Neural progenitor cell (in vitro differentiated cells): Measurements from ENCODE around the gene PRKCE. TPM values are rescaled to one million over a fixed set of nuclear protein-coding genes. Genes with fewer than 3 reads are reported as not detected.

ENCODE experiments used
- DNase-seq: peaks from one replicate; pipeline ENCODE4 v3.0.0-alpha.2; 2016; ENCODE audit warnings: low spot score
- H2AFZ ChIP-seq: fragments of 200-600 bp; sonication (generic); replicated peaks from 2 replicates; pipeline ENCODE4 v1.6.1; 2016; ENCODE audit warnings: antibody characterized with exemption
- H3F3A ChIP-seq: fragments of 200-600 bp; sonication (generic); 2 replicates; pipeline ENCODE4 v1.6.1; 2016; ENCODE audit warnings: antibody characterized with exemption, low read depth
- H3K27ac ChIP-seq: fragments of 200-600 bp; sonication (generic); 2 replicates; pipeline ENCODE4 v1.5.1; 2016; ENCODE audit warnings: mild to moderate bottlenecking
- H3K27me3 ChIP-seq: fragments of 200-600 bp; sonication (generic); 2 replicates; pipeline ENCODE4 v1.6.1; 2016; ENCODE audit warnings: mild to moderate bottlenecking, moderate library complexity
- H3K36me3 ChIP-seq: fragments of 200-600 bp; sonication (generic); 2 replicates; pipeline ENCODE4 v1.5.1; 2016
- H3K4me1 ChIP-seq: fragments of 200-600 bp; sonication (generic); 2 replicates; pipeline ENCODE4 v1.6.1; 2016; ENCODE audit warnings: mixed run types
- H3K4me2 ChIP-seq: fragments of 200-600 bp; sonication (generic); 2 replicates; pipeline ENCODE4 v1.6.1; 2016
- H3K4me3 ChIP-seq: fragments of 200-600 bp; sonication (generic); 2 replicates; pipeline ENCODE4 v1.5.1; 2016
- H3K79me2 ChIP-seq: fragments of 200-600 bp; sonication (generic); 2 replicates; pipeline ENCODE4 v1.6.1; 2016; ENCODE audit warnings: low read depth
- H3K9ac ChIP-seq: fragments of 200-600 bp; sonication (generic); 2 replicates; pipeline ENCODE4 v1.6.1; 2016
- H3K9me3 ChIP-seq: fragments of 200-600 bp; sonication (generic); 2 replicates; pipeline ENCODE4 v1.5.1; 2016; ENCODE audit warnings: low read depth
- H4K20me1 ChIP-seq: fragments of 200-600 bp; sonication (generic); 2 replicates; pipeline ENCODE4 v1.6.1; 2016; ENCODE audit warnings: low read depth
- H3K27ac Mint-ChIP-seq: 3 replicates; pipeline ENCODE4 v1.8.0; 2021; ENCODE audit warnings: mixed read lengths
- H3K27me3 Mint-ChIP-seq: 2 replicates; pipeline ENCODE4 v1.8.0; 2022; ENCODE audit warnings: low read depth, mild to moderate bottlenecking, inconsistent platforms, moderate library complexity, mixed read lengths; ENCODE audit not compliant: insufficient read depth
- H3K36me3 Mint-ChIP-seq: 3 replicates; pipeline ENCODE4 v1.8.0; 2021; ENCODE audit warnings: mixed read lengths
- H3K4me1 Mint-ChIP-seq: 3 replicates; pipeline ENCODE4 v1.8.0; 2021; ENCODE audit warnings: mixed read lengths
- H3K4me3 Mint-ChIP-seq: 3 replicates; pipeline ENCODE4 v1.8.0; 2021; ENCODE audit warnings: mild to moderate bottlenecking, moderate library complexity, mixed read lengths
- H3K9me3 Mint-ChIP-seq: 3 replicates; pipeline ENCODE4 v1.8.0; 2020; ENCODE audit warnings: mixed read lengths
- EZH2 ChIP-seq: fragments of 200-600 bp; sonication (generic); IDR thresholded peaks from 2 replicates; pipeline ENCODE4 v1.6.1; 2017; ENCODE audit warnings: antibody characterized with exemption, mild to moderate bottlenecking, moderate library complexity
- EZH2phosphoT487 ChIP-seq: fragments of 200-600 bp; sonication (generic); IDR thresholded peaks from 2 replicates; pipeline ENCODE4 v1.6.1; 2017; ENCODE audit warnings: antibody characterized with exemption
- total RNA-seq: library from RNA; depleted of rRNA; stranded (reverse); fragments of >200 nt; gene quantifications from 2 replicates; pipeline ENCODE4 v1.2.3, GENCODE V29; 2015; ENCODE audit warnings: low replicate concordance
- TF ChIP-seq, protein P1 (sequence below): fragments of 200-600 bp; sonication (generic); IDR thresholded peaks from 2 replicates; pipeline ENCODE4 v1.5.1; 2017; ENCODE audit warnings: antibody characterized with exemption, mild to moderate bottlenecking

The PRKCE gene
- total RNA-seq, 1 donor from 2014 or later = 4.1 TPM

DNA sequence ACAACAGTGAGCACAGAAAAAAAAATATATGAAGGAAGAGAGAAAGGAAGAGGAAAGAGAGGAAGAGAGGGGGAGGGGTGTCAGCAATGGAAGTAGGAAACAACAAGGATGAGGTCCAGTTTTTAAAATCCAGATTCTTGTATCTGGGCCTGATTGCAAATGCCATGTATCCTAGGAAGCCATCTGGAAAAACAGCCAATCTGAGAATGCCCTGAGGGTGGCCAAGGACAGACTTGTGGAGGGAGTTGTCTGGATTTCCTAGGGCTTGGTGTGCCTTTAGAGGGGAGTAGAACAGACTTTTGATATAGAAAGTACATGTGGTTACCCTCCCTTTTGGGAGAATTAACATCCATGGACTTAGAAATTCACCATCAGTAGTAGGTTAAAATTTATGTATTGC is 47.1 kb downstream of the PRKCE start:
- no peaks in the 10 kb centered on the region for H4K20me1 ChIP-seq
- TF ChIP-seq EZH2phosphoT487 (no peak), EZH2 (no peak)
- TF ChIP-seq, protein P1, sequence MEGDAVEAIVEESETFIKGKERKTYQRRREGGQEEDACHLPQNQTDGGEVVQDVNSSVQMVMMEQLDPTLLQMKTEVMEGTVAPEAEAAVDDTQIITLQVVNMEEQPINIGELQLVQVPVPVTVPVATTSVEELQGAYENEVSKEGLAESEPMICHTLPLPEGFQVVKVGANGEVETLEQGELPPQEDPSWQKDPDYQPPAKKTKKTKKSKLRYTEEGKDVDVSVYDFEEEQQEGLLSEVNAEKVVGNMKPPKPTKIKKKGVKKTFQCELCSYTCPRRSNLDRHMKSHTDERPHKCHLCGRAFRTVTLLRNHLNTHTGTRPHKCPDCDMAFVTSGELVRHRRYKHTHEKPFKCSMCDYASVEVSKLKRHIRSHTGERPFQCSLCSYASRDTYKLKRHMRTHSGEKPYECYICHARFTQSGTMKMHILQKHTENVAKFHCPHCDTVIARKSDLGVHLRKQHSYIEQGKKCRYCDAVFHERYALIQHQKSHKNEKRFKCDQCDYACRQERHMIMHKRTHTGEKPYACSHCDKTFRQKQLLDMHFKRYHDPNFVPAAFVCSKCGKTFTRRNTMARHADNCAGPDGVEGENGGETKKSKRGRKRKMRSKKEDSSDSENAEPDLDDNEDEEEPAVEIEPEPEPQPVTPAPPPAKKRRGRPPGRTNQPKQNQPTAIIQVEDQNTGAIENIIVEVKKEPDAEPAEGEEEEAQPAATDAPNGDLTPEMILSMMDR = no peak
- Mint-ChIP-seq H3K36me3 (no peaks in the 10 kb centered on the region), H3K4me3 (no peak overlapping the region), H3K27ac (no peak overlapping the region), H3K4me1 (peaks cover 36% of the 10 kb centered on the region), H3K27me3 (peaks cover 3% of the 10 kb centered on the region), H3K9me3 (no peaks in the 10 kb centered on the region)
- H3K9ac ChIP-seq = no peak overlapping the region
- H3K9me3 ChIP-seq = no peaks in the 10 kb centered on the region
- H2AFZ ChIP-seq = no peak overlapping the region
- peaks cover 16% of the 10 kb centered on the region for H3K4me1 ChIP-seq
- H3K27ac ChIP-seq = no peak overlapping the region
- H3K4me3 ChIP-seq = no peak overlapping the region
- H3K4me2 ChIP-seq = no peak overlapping the region
- no peak for DNase-seq
- H3F3A ChIP-seq = no peaks in the 10 kb centered on the region
- no peaks in the 10 kb centered on the region for H3K27me3 ChIP-seq
- H3K79me2 ChIP-seq = no peaks in the 10 kb centered on the region
- H3K36me3 ChIP-seq = no peaks in the 10 kb centered on the region

DNA sequence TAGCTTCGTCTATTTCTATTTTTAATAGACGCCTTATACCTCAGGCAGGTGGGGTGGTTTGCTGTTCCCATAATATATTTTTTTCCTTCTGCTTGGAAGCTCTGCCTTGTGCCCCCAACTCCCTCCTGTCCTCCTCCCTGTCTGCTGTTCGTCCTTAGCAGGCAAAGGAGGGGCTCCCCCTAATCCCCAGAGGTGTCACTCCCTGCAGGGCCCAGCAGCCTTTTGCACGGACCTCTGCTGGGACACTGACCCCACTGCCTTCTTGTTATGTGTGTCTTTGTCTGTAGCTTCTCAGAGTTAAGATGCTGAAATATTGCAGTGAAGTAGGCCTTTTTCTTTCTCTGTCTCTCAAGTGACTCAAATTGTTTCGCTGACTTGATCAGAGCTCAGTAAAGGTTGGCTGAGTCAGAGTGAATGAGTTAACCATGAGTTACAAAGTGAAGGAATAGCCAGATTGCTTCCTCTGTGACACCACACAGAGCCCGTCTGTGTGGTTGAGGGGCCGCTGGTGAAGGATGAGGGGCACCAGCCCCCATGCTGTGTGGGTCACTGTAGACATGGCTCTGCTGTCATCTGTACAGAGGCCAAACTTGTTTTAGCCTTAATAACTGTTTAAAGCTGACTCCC is 47.7 kb downstream of the PRKCE start:
- Mint-ChIP-seq H3K9me3 (no peaks in the 10 kb centered on the region), H3K36me3 (no peaks in the 10 kb centered on the region), H3K27ac (peak overlapping the region; percentile 52), H3K27me3 (peaks cover 3% of the 10 kb centered on the region), H3K4me3 (peak overlapping the region; percentile 5), H3K4me1 (peaks cover 36% of the 10 kb centered on the region)
- Histone ChIP-seq H3K4me2 (peak overlapping the region; percentile 27), H3K4me3 (no peak overlapping the region), H2AFZ (no peak overlapping the region), H3K27me3 (no peaks in the 10 kb centered on the region), H3K36me3 (no peaks in the 10 kb centered on the region), H3K9ac (no peak overlapping the region), H4K20me1 (no peaks in the 10 kb centered on the region), H3K79me2 (no peaks in the 10 kb centered on the region), H3F3A (no peaks in the 10 kb centered on the region), H3K9me3 (no peaks in the 10 kb centered on the region), H3K27ac (no peak overlapping the region), H3K4me1 (peaks cover 16% of the 10 kb centered on the region)
- DNase-seq = peak; percentile 41
- TF ChIP-seq EZH2phosphoT487 (no peak), EZH2 (no peak)
- TF ChIP-seq, protein P1 = no peak

DNA sequence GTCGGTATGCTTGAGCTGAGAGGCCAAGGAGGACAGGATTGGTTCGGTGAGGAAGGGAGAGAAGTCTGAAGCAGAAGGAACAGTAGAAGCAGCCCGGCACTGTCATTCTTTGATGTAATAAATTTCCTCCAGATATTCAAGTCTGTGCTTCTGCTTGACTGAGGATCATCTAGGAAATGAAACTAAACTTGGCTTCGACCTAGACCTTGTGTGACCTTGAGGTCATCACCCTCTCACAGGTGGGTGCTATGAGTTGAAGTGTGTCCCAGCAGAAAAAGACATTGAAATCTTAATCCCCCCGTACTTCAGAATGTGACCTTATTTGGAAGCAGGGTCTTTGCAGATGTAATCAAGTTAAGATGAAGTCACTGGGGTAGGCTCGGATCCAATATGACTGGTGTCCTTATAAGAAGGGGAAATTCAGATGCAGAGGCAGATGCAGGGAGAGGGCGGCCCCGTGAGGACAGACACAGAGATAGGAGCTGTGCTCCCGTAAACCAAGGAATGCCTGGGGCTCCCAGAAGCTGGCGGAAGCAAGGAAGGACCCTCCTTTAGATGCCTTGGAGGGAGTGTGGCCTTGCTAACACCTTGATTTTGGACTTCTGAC is 49.0 kb downstream of the PRKCE start:
- Mint-ChIP-seq H3K4me1 (peaks cover 41% of the 10 kb centered on the region), H3K36me3 (no peaks in the 10 kb centered on the region), H3K4me3 (no peak overlapping the region), H3K9me3 (no peaks in the 10 kb centered on the region), H3K27ac (no peak overlapping the region), H3K27me3 (peaks cover 3% of the 10 kb centered on the region)
- Histone ChIP-seq H4K20me1 (no peaks in the 10 kb centered on the region), H3F3A (no peaks in the 10 kb centered on the region), H3K9me3 (no peaks in the 10 kb centered on the region), H3K4me3 (no peak overlapping the region), H3K9ac (no peak overlapping the region), H3K27ac (no peak overlapping the region), H3K79me2 (no peaks in the 10 kb centered on the region), H3K4me2 (no peak overlapping the region), H3K36me3 (no peaks in the 10 kb centered on the region), H3K4me1 (peaks cover 16% of the 10 kb centered on the region), H3K27me3 (no peaks in the 10 kb centered on the region), H2AFZ (no peak overlapping the region)
- TF ChIP-seq EZH2 (no peak), EZH2phosphoT487 (no peak)
- TF ChIP-seq, protein P1 = no peak
- no peak for DNase-seq
